Transverse colon (tissue), 4 donors: ENCODE results near the gene IER3. TPM values are rescaled to one million over a fixed set of nuclear protein-coding genes. Genes with fewer than 3 reads are reported as not detected.
A peak's percentile ranks its signal among the peaks of the same experiment; 100 is the strongest.

Experiments
- DNase-seq: peaks from one replicate; pipeline ENCODE4 v3.0.0-alpha.2; 2019
- H3K27ac ChIP-seq, 4 donors: fragments of 200-600 bp; sonication (generic); 2 replicates each; pipeline ENCODE4 v1.5.1; 2016 to 2018; ENCODE audit warnings: inconsistent platforms in 4 of 4
- H3K27me3 ChIP-seq: fragments of 200-600 bp; sonication (generic); 2 replicates; pipeline ENCODE4 v1.5.1; 2017; ENCODE audit warnings: inconsistent platforms
- H3K36me3 ChIP-seq, 4 donors: fragments of 200-600 bp; sonication (generic); 2 replicates each; pipeline ENCODE4 v1.5.1; 2017 to 2019; ENCODE audit warnings: inconsistent platforms in 4 of 4
- H3K4me1 ChIP-seq, 4 donors: fragments of 200-600 bp; sonication (generic); 2 replicates each; pipeline ENCODE4 v1.5.1; 2017 to 2020; ENCODE audit warnings: inconsistent platforms in 4 of 4
- H3K4me3 ChIP-seq, 4 donors: fragments of 200-600 bp; sonication (generic); 1 replicate in 1 of 4; 2 replicates in 3 of 4; pipeline versions ENCODE4 v1.5.1 to v1.6.1; 2017 to 2019; ENCODE audit warnings: inconsistent platforms in 4 of 4
- H3K9me3 ChIP-seq, 2 donors: fragments of 200-600 bp; sonication (generic); 2 replicates each; pipeline ENCODE4 v1.5.1; 2017 to 2019; ENCODE audit warnings: inconsistent platforms in 2 of 2
- EP300 ChIP-seq: sonication (generic); formaldehyde crosslinking; IDR thresholded peaks from one replicate; pipeline ENCODE4 v1.6.1; 2017; ENCODE audit warnings: antibody characterized with exemption, low read depth
- POLR2A ChIP-seq: fragments of 450-650 bp; IDR thresholded peaks from one replicate; pipeline ENCODE4 v1.6.1; 2016; ENCODE audit warnings: antibody characterized with exemption, mild to moderate bottlenecking, moderate library complexity
- POLR2AphosphoS5 ChIP-seq, 3 donors: sonication (generic); formaldehyde crosslinking; IDR thresholded peaks; one replicate each; pipeline ENCODE4 v1.6.1; 2016; ENCODE audit warnings: antibody characterized with exemption in 3 of 3
- WGBS, 2 donors: methylation state at CpG; one replicate each; pipeline ENCODE4 v1.1.5; 2018; ENCODE audit warnings: low coverage in 1 of 2; 5-methylcytosine and 5-hydroxymethylcytosine counted together
- in situ Hi-C, 4 donors: fragments of 200-750 bp; cut with MboI; loops; one replicate each; pipeline versions ENCODE4 v1.15.0 to v1.15.1; 2017; ENCODE audit warnings: low sequenced_read_pairs in 3 of 4, low pct_ligation_motif_present in 1 of 4, low pct_unique_long_range_greater_than_20kb in 1 of 4
- intact Hi-C: fragments of 100-400 bp; cut with DNase I; formaldehyde crosslinking; loops from one replicate; pipeline ENCODE4 v1.15.1; 2023; ENCODE audit warnings: low total_unique reads
- total RNA-seq, 4 donors: library from RNA; depleted of rRNA; stranded (reverse); fragments of >200 nt; gene quantifications; one replicate each; pipeline ENCODE4 v1.1.0, GENCODE V29; 2016
- TF ChIP-seq, protein P1 (sequence below), 5 experiments: fragments of 200-600 bp in 3 of 5; fragments of 450-650 bp in 2 of 5; sonication (generic) in 3 of 5; IDR thresholded peaks; 1 replicate in 2 of 5; 2 replicates in 3 of 5; pipeline ENCODE4 v1.5.1; 2016 to 2017; ENCODE audit warnings: antibody characterized with exemption in 5 of 5, inconsistent platforms in 3 of 5, mild to moderate bottlenecking in 2 of 5, moderate library complexity in 1 of 5

Gene IER3
- total RNA-seq, 4 donors from 2014 or later: 21.1 to 100 (median 84.6) TPM

GRCh38 chr6:30743099-30744053 is 971 bp downstream of the IER3 start:
- in situ Hi-C loops (loop anchor here in 2 of 4 donors (10.0 to 25.0 kb wide), 2 partner anchors 81 to 144 kb away; partner anchors contain the start of gene DDR1 (in 2 of the 2)), intact Hi-C loops (loop anchor here (5.0 kb wide), 2 partner anchors 84 to 134 kb away; no protein-coding TSS in a partner anchor)
- peaks cover 24 to 62% (median 38%) of the 10 kb centered on the region in 4 donors for H3K4me1 ChIP-seq
- peaks cover 0 to 17% (median 7%) of the 10 kb centered on the region in 4 donors for H3K36me3 ChIP-seq
- H3K4me3 ChIP-seq: peak overlapping the region; percentile 54 to 87 (median 78)
- TF ChIP-seq, protein P1, sequence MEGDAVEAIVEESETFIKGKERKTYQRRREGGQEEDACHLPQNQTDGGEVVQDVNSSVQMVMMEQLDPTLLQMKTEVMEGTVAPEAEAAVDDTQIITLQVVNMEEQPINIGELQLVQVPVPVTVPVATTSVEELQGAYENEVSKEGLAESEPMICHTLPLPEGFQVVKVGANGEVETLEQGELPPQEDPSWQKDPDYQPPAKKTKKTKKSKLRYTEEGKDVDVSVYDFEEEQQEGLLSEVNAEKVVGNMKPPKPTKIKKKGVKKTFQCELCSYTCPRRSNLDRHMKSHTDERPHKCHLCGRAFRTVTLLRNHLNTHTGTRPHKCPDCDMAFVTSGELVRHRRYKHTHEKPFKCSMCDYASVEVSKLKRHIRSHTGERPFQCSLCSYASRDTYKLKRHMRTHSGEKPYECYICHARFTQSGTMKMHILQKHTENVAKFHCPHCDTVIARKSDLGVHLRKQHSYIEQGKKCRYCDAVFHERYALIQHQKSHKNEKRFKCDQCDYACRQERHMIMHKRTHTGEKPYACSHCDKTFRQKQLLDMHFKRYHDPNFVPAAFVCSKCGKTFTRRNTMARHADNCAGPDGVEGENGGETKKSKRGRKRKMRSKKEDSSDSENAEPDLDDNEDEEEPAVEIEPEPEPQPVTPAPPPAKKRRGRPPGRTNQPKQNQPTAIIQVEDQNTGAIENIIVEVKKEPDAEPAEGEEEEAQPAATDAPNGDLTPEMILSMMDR (IDR thresholded peaks at IDR 0.05): no peak
- no peak for TF ChIP-seq EP300
- no peak for TF ChIP-seq POLR2A
- TF ChIP-seq POLR2AphosphoS5 (IDR thresholded peaks at IDR 0.05): no peak
- H3K9me3 ChIP-seq: no peaks in the 10 kb centered on the region
- peak; percentile 47 for DNase-seq
- peak overlapping the region; percentile 96 to 98 (median 98) for H3K27ac ChIP-seq
- H3K27me3 ChIP-seq: no peaks in the 10 kb centered on the region
- 1% methylated on average over 25 to 52 of the region's 55 CpGs for WGBS, 2 donors

- H3K27ac ChIP-seq: peak within 1 kb of the TSS; percentile 96 to 98 (median 98)
- TF ChIP-seq EP300 (peak; percentile 1), POLR2A (peak; percentile 88), POLR2AphosphoS5 (IDR thresholded peaks at IDR 0.05) (peak; percentile 93 to 96 (median 95))
- TF ChIP-seq, protein P1 (IDR thresholded peaks at IDR 0.05): no peak
- H3K36me3 ChIP-seq: peaks cover 0 to 17% (median 7%) of the 10 kb centered on the region in 4 donors
- 0 to 1% methylated on average over 7 to 45 of the region's 66 CpGs for WGBS, 2 donors
- peak; percentile 99 for DNase-seq
- H3K4me1 ChIP-seq: peaks cover 26 to 64% (median 37%) of the 10 kb centered on the region in 4 donors
- H3K4me3 ChIP-seq: peak within 1 kb of the TSS; percentile 75 to 87 (median 78)
- H3K27me3 ChIP-seq: no peaks in the 10 kb centered on the region
- in situ Hi-C loops: loop anchor here in 2 of 4 donors (10.0 to 25.0 kb wide), 2 partner anchors 82 to 145 kb away; partner anchors contain the start of gene DDR1 (in 2 of the 2)
- no peaks in the 10 kb centered on the region for H3K9me3 ChIP-seq
- intact Hi-C loops: loop anchor here (5.0 kb wide), 2 partner anchors 85 to 135 kb away; no protein-coding TSS in a partner anchor
Observed at GRCh38 chr6:30742316-30743098, 1.8 kb downstream of the IER3 start, which contains the start of gene FLOT1. Gene FLOT1 (minus strand): TSS chr6:30742687. CDS start chr6:30742189, 498 bp downstream.

GRCh38 chr6:30741789-30742315 is 2.5 kb downstream of the IER3 start:
- in situ Hi-C loops (loop anchor here in 2 of 4 donors (10.0 to 25.0 kb wide), 2 partner anchors 83 to 145 kb away; partner anchors contain the start of gene DDR1 (in 2 of the 2)), intact Hi-C loops (loop anchor here (5.0 kb wide), 2 partner anchors 85 to 135 kb away; no protein-coding TSS in a partner anchor)
- H3K27me3 ChIP-seq: no peaks in the 10 kb centered on the region
- no peaks in the 10 kb centered on the region for H3K9me3 ChIP-seq
- TF ChIP-seq, protein P1 (IDR thresholded peaks at IDR 0.05): no peak
- TF ChIP-seq EP300: no peak
- no peak for TF ChIP-seq POLR2A
- peak in 1 of 3 donors; percentile 0 for TF ChIP-seq POLR2AphosphoS5 (IDR thresholded peaks at IDR 0.05)
- 6% methylated on average over 13 of the region's 13 CpGs; no CpG with 5 or more reads in 1 of the 2 donors for WGBS, 2 donors
- peak overlapping the region; percentile 96 to 98 (median 98) for H3K27ac ChIP-seq
- H3K4me1 ChIP-seq: peaks cover 26 to 64% (median 38%) of the 10 kb centered on the region in 4 donors
- H3K36me3 ChIP-seq: peaks cover 0 to 22% (median 7%) of the 10 kb centered on the region in 4 donors
- peak overlapping the region; percentile 75 to 87 (median 78) for H3K4me3 ChIP-seq
- DNase-seq: peak; percentile 26
